ENCODE measurements around the gene STT3B.

The STT3B gene

GRCh38 chr3:31673950-31674349 lies 141.2 kb downstream of the STT3B start:
- H3K18ac ChIP-seq (ENCODE audit: low read length): no peak overlapping the region
- no peak overlapping the region for H3K14ac ChIP-seq (ENCODE audit: low read length)
- no peak overlapping the region for H2BK12ac ChIP-seq (ENCODE audit: low read length)

GRCh38 chr3:31676556-31676955 lies 143.8 kb downstream of the STT3B start:
- H3K36me3 ChIP-seq (ENCODE audit: control insufficient read depth in 1 of 2, insufficient read depth in 2 of 2, low read length in 2 of 2): peaks cover 2% of the 10 kb centered on the region in 2 experiments
- no peak overlapping the region for H3K4me3 ChIP-seq (ENCODE audit: low read depth, low read length)
- no peak overlapping the region for H3K14ac ChIP-seq (ENCODE audit: low read length)
- H3K79me1 ChIP-seq (ENCODE audit: low read length): peaks cover 3% of the 10 kb centered on the region
- no peak overlapping the region for H2AK5ac ChIP-seq (ENCODE audit: low read length)
- H3K79me2 ChIP-seq (ENCODE audit: control insufficient read depth, insufficient read depth, low read length, poor library complexity): no peaks in the 10 kb centered on the region
- no peak overlapping the region for H3K27ac ChIP-seq (ENCODE audit: low read depth, low read length)
- H3K4ac ChIP-seq (ENCODE audit: low read depth, low read length): no peak overlapping the region
- no peak overlapping the region for H3K18ac ChIP-seq (ENCODE audit: low read length)
- no peak overlapping the region for H2BK12ac ChIP-seq (ENCODE audit: low read length)
- no peak overlapping the region for H3K9ac ChIP-seq (ENCODE audit: low read length)
- H3K9me3 ChIP-seq (ENCODE audit: insufficient read depth, low read depth, low read length): no peaks in the 10 kb centered on the region
- no peak overlapping the region for H2AFZ ChIP-seq (ENCODE audit: insufficient read depth, low read length, poor library complexity)
- no peak overlapping the region for H2BK5ac ChIP-seq (ENCODE audit: low read depth, low read length, poor library complexity)
- no peaks in the 10 kb centered on the region for H3K27me3 ChIP-seq (ENCODE audit: insufficient read depth, low read length)
- no CpG with 5 or more reads among the region's 8 CpGs for WGBS (ENCODE audit: extremely low coverage, insufficient coverage, insufficient read length)
- DNase-seq: no peak
- no peak overlapping the region for H4K8ac ChIP-seq (ENCODE audit: low read depth, low read length)
- H2BK120ac ChIP-seq (ENCODE audit: insufficient read depth, low read length, poor library complexity): no peak overlapping the region
- H4K91ac ChIP-seq (ENCODE audit: low read depth, low read length): no peak overlapping the region
- no peak overlapping the region for H3K23ac ChIP-seq (ENCODE audit: low read length)
- H3K4me1 ChIP-seq (ENCODE audit: control insufficient read depth in 1 of 2, insufficient read depth in 2 of 2, low read length in 2 of 2): peaks cover 5 to 14% of the 10 kb centered on the region in 2 experiments
- H4K12ac ChIP-seq (ENCODE audit: low read depth, low read length): no peak overlapping the region
- no peak overlapping the region for H3K4me2 ChIP-seq (ENCODE audit: low read length)

More at GRCh38 chr3:31673950-31674349, 141.2 kb downstream of the STT3B start:
- Histone ChIP-seq H3K4me1 (ENCODE audit: control insufficient read depth in 1 of 2, insufficient read depth in 2 of 2, low read length in 2 of 2) (peaks cover 0 to 2% of the 10 kb centered on the region in 2 experiments), H3K4me3 (ENCODE audit: low read depth, low read length) (no peak overlapping the region), H3K27me3 (ENCODE audit: insufficient read depth, low read length) (no peaks in the 10 kb centered on the region), H3K4ac (ENCODE audit: low read depth, low read length) (no peak overlapping the region), H4K91ac (ENCODE audit: low read depth, low read length) (no peak overlapping the region), H3K4me2 (ENCODE audit: low read length) (no peak overlapping the region), H4K12ac (ENCODE audit: low read depth, low read length) (no peak overlapping the region), H3K36me3 (ENCODE audit: control insufficient read depth in 1 of 2, insufficient read depth in 2 of 2, low read length in 2 of 2) (peaks cover 3 to 4% of the 10 kb centered on the region in 2 experiments), H2BK5ac (ENCODE audit: low read depth, low read length, poor library complexity) (no peak overlapping the region), H3K9ac (ENCODE audit: low read length) (no peak overlapping the region), H2BK120ac (ENCODE audit: insufficient read depth, low read length, poor library complexity) (no peak overlapping the region), H3K27ac (ENCODE audit: low read depth, low read length) (no peak overlapping the region), H2AFZ (ENCODE audit: insufficient read depth, low read length, poor library complexity) (no peak overlapping the region), H3K9me3 (ENCODE audit: insufficient read depth, low read depth, low read length) (no peaks in the 10 kb centered on the region), H2AK5ac (ENCODE audit: low read length) (no peak overlapping the region), H4K8ac (ENCODE audit: low read depth, low read length) (no peak overlapping the region), H3K23ac (ENCODE audit: low read length) (no peak overlapping the region), H3K79me2 (ENCODE audit: control insufficient read depth, insufficient read depth, low read length, poor library complexity) (no peaks in the 10 kb centered on the region), H3K79me1 (ENCODE audit: low read length) (no peaks in the 10 kb centered on the region)
- no CpG with 5 or more reads among the region's 1 CpG for WGBS (ENCODE audit: extremely low coverage, insufficient coverage, insufficient read length)
- DNase-seq: no peak

- Histone ChIP-seq H3K4ac (ENCODE audit: low read depth, low read length) (no peak overlapping the region), H4K12ac (ENCODE audit: low read depth, low read length) (no peak overlapping the region), H2BK12ac (ENCODE audit: low read length) (no peak overlapping the region), H3K4me2 (ENCODE audit: low read length) (no peak overlapping the region), H3K9ac (ENCODE audit: low read length) (no peak overlapping the region), H4K8ac (ENCODE audit: low read depth, low read length) (no peak overlapping the region), H2AK5ac (ENCODE audit: low read length) (no peak overlapping the region), H2BK120ac (ENCODE audit: insufficient read depth, low read length, poor library complexity) (peak overlapping the region; percentile 5), H3K79me2 (ENCODE audit: control insufficient read depth, insufficient read depth, low read length, poor library complexity) (no peaks in the 10 kb centered on the region), H3K14ac (ENCODE audit: low read length) (no peak overlapping the region), H2AFZ (ENCODE audit: insufficient read depth, low read length, poor library complexity) (no peak overlapping the region), H3K23ac (ENCODE audit: low read length) (no peak overlapping the region), H3K18ac (ENCODE audit: low read length) (no peak overlapping the region), H3K4me1 (ENCODE audit: control insufficient read depth in 1 of 2, insufficient read depth in 2 of 2, low read length in 2 of 2) (peaks cover 5 to 14% of the 10 kb centered on the region in 2 experiments), H3K27me3 (ENCODE audit: insufficient read depth, low read length) (no peaks in the 10 kb centered on the region), H2BK5ac (ENCODE audit: low read depth, low read length, poor library complexity) (no peak overlapping the region), H3K36me3 (ENCODE audit: control insufficient read depth in 1 of 2, insufficient read depth in 2 of 2, low read length in 2 of 2) (peaks cover 5 to 6% of the 10 kb centered on the region in 2 experiments), H3K9me3 (ENCODE audit: insufficient read depth, low read depth, low read length) (no peaks in the 10 kb centered on the region), H3K27ac (ENCODE audit: low read depth, low read length) (no peak overlapping the region), H4K91ac (ENCODE audit: low read depth, low read length) (no peak overlapping the region), H3K4me3 (ENCODE audit: low read depth, low read length) (no peak overlapping the region), H3K79me1 (ENCODE audit: low read length) (peaks cover 3% of the 10 kb centered on the region)
- WGBS (ENCODE audit: extremely low coverage, insufficient coverage, insufficient read length): no CpG with 5 or more reads among the region's 10 CpGs
- no peak for DNase-seq
Observed at GRCh38 chr3:31680072-31680870, 147.5 kb downstream of the STT3B start.
